Ascending aorta (tissue), 2 donors: ENCODE results near the gene ARL5A. TPM values are rescaled to one million over a fixed set of nuclear protein-coding genes. Genes with fewer than 3 reads are reported as not detected.

Experiments
- DNase-seq, 2 donors: peaks; one replicate each; pipeline ENCODE4 v3.0.0-alpha.2; 2019; ENCODE audit warnings: low spot score in 2 of 2
- H3K27ac ChIP-seq, 2 donors: fragments of 200-600 bp; sonication (generic); one replicate each; pipeline ENCODE4 v1.5.1; 2016 to 2017; ENCODE audit warnings: mild to moderate bottlenecking in 1 of 2
- H3K27me3 ChIP-seq: fragments of 200-600 bp; sonication (generic); one replicate; pipeline ENCODE4 v1.5.1; 2017
- H3K36me3 ChIP-seq, 2 donors: fragments of 200-600 bp; sonication (generic); one replicate each; pipeline ENCODE4 v1.5.1; 2016
- H3K4me1 ChIP-seq, 2 donors: fragments of 200-600 bp; sonication (generic); one replicate each; pipeline ENCODE4 v1.5.1; 2016 to 2017; ENCODE audit warnings: mild to moderate bottlenecking in 1 of 2
- H3K4me3 ChIP-seq, 2 donors: fragments of 200-600 bp; sonication (generic); one replicate each; pipeline ENCODE4 v1.5.1; 2016 to 2017; ENCODE audit warnings: mild to moderate bottlenecking in 1 of 2
- H3K9me3 ChIP-seq, 2 donors: fragments of 200-600 bp; sonication (generic); one replicate each; pipeline ENCODE4 v1.5.1; 2016
- intact Hi-C: fragments of 100-400 bp; cut with DNase I; formaldehyde crosslinking; loops from one replicate; pipeline ENCODE4 v1.15.1; 2023
- total RNA-seq: library from RNA; depleted of rRNA; stranded (reverse); fragments of >200 nt; gene quantifications from one replicate; pipeline ENCODE4 v1.1.0, GENCODE V29; 2016
- TF ChIP-seq, protein P1 (sequence below), 3 experiments: fragments of 200-600 bp in 2 of 3; fragments of 450-650 bp in 1 of 3; sonication (generic) in 2 of 3; IDR thresholded peaks; one replicate each; pipeline ENCODE4 v1.5.1; 2016 to 2019; ENCODE audit warnings: antibody characterized with exemption in 3 of 3, mild to moderate bottlenecking in 1 of 3, moderate library complexity in 1 of 3

ARL5A gene
- total RNA-seq, 1 donor from 2014 or later = 15.8 TPM

DNA sequence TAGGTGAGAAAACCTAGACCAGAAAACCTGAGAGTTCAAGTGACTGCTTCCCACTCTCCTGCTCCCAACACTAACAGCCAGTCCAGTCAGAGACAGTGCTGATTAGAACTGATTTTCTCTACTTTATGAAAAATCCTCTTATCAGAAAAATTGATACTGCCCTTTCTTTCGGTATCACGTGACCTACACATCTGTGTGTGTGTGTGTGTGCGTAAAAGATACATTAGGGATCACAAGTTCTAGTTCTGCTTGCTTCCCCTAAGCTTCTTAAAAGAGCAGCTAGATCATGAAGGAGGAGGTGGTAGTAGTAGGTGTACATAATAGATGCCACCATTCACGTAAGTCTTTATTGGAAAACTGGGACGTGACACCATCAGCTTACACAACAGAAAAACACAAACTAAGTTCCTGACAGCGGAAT, 1.5 kb downstream of the ARL5A start:
- Histone ChIP-seq H3K4me3 (peak overlapping the region; percentile 96), H3K9me3 (no peaks in the 10 kb centered on the region), H3K36me3 (no peaks in the 10 kb centered on the region), H3K27me3 (no peaks in the 10 kb centered on the region), H3K27ac (peak overlapping the region; percentile 89 to 96), H3K4me1 (peaks cover 0 to 13% of the 10 kb centered on the region in 2 donors)
- TF ChIP-seq, protein P1, sequence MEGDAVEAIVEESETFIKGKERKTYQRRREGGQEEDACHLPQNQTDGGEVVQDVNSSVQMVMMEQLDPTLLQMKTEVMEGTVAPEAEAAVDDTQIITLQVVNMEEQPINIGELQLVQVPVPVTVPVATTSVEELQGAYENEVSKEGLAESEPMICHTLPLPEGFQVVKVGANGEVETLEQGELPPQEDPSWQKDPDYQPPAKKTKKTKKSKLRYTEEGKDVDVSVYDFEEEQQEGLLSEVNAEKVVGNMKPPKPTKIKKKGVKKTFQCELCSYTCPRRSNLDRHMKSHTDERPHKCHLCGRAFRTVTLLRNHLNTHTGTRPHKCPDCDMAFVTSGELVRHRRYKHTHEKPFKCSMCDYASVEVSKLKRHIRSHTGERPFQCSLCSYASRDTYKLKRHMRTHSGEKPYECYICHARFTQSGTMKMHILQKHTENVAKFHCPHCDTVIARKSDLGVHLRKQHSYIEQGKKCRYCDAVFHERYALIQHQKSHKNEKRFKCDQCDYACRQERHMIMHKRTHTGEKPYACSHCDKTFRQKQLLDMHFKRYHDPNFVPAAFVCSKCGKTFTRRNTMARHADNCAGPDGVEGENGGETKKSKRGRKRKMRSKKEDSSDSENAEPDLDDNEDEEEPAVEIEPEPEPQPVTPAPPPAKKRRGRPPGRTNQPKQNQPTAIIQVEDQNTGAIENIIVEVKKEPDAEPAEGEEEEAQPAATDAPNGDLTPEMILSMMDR (IDR thresholded peaks at IDR 0.05) = no peak
- DNase-seq = no peak
- intact Hi-C loops = loop anchor here (5.0 to 10.0 kb wide), 2 partner anchors 176 to 348 kb away; partner anchors contain the start of gene STAM2

DNA sequence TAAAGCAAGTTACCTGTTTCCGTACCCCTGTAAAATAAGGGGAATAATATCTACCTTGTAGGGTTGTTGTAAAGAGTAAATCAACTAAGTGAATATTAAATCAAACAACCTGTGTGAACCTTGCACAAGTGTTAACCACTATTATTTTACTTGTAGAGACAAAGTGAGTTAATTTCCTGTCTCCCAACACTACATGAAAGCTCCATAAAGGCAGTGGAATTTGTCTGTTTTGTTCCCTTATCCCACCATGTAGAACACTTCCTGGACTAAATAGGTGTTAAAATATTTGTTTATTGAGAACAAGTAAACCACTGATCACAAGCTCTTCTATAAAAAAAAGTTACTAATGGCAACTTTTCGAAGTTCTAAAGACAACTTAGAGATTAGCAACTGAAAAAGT, 3.3 kb downstream of the ARL5A start:
- H3K4me1 ChIP-seq = peaks cover 0 to 13% of the 10 kb centered on the region in 2 donors
- intact Hi-C loops = loop anchor here (5.0 to 10.0 kb wide), 2 partner anchors 177 to 350 kb away; partner anchors contain the start of gene STAM2

DNA sequence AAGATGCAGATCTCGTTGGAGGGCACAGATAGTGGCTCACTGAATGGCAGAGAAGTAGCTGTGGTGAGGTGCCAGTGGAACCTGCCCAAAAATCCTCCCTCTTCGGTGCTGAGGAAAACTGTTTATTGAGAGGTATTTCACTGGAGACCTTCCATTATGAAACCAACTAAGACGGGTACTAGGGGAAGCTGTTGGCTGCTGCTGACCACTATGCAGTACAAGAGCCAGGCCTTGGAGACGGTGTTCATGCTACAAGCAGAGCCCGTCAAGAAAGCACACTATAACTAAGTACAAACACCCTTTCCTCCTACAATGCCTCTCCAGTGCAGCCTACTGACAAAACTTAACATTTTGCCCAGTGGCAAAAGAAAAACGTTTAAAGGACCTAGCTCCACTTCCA, 4.6 kb downstream of the ARL5A start:
- H3K36me3 ChIP-seq = no peaks in the 10 kb centered on the region
- TF ChIP-seq, protein P1 (IDR thresholded peaks at IDR 0.05) = no peak
- H3K27ac ChIP-seq = peak overlapping the region; percentile 55 to 57
- intact Hi-C loops = loop anchor here (10.0 kb wide), 1 partner anchor 351 kb away; the partner anchor contains the start of gene STAM2
- peaks cover 0 to 10% of the 10 kb centered on the region in 2 donors for H3K4me1 ChIP-seq
- no peaks in the 10 kb centered on the region for H3K9me3 ChIP-seq
- no peaks in the 10 kb centered on the region for H3K27me3 ChIP-seq
- peak overlapping the region in 1 of 2 donors; percentile 23 for H3K4me3 ChIP-seq
- no peak for DNase-seq

More for the DNA sequence above, 3.3 kb downstream of the ARL5A start:
- no peak for DNase-seq
- no peaks in the 10 kb centered on the region for H3K27me3 ChIP-seq
- peak overlapping the region; percentile 54 to 96 for H3K27ac ChIP-seq
- H3K36me3 ChIP-seq = no peaks in the 10 kb centered on the region
- H3K4me3 ChIP-seq = no peak overlapping the region
- no peaks in the 10 kb centered on the region for H3K9me3 ChIP-seq
- TF ChIP-seq, protein P1 (IDR thresholded peaks at IDR 0.05) = no peak

DNA sequence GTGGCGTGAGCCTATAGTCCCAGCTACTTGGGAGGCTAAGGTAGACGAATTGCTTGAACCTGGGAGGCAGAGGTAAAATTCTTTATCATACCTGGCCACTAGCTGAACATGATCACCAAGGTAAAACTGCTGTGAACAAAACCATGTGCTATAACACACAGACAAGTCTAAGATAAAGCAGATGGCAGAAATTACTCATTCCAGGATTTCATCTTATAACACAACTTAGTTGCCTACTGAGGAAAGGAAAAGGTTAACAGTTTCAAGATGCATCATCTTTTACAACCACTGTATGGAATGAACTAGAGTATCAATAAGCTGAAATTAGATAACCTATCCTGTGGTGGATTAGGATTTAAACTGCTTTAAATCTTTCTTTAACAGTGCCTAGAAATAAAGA, 8.3 kb downstream of the ARL5A start:
- peaks cover 0 to 3% of the 10 kb centered on the region in 2 donors for H3K36me3 ChIP-seq
- no peak overlapping the region for H3K27ac ChIP-seq
- no peaks in the 10 kb centered on the region for H3K9me3 ChIP-seq
- intact Hi-C loops = loop anchor here (10.0 kb wide), 1 partner anchor 355 kb away; the partner anchor contains the start of gene STAM2
- DNase-seq = no peak
- no peak overlapping the region for H3K4me3 ChIP-seq
- no peaks in the 10 kb centered on the region for H3K27me3 ChIP-seq
- TF ChIP-seq, protein P1 (IDR thresholded peaks at IDR 0.05) = no peak
- peaks cover 0 to 2% of the 10 kb centered on the region in 2 donors for H3K4me1 ChIP-seq

DNA sequence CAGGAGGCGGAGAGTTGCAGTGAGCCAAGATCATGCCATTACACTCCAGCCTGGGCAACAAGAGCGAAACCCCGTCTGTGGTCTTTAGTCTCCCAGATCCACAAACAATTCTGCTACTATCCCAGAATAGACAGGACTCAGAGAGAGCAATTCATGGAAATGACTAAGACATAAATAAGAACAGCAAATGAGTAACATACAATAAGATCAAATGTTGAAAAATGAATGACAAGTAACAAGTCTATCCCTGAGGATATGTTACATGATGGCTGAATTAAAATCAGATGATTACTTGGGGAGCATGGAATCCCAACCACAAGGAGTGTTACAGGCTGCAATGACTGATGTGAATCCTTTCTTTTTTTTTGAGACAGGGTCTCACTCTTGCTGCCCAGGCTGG, 10.3 kb downstream of the ARL5A start:
- DNase-seq = no peak
- no peak overlapping the region for H3K4me3 ChIP-seq
- TF ChIP-seq, protein P1 (IDR thresholded peaks at IDR 0.05) = no peak
- peaks cover 0 to 2% of the 10 kb centered on the region in 2 donors for H3K4me1 ChIP-seq
- H3K9me3 ChIP-seq = no peaks in the 10 kb centered on the region
- peaks cover 3 to 15% of the 10 kb centered on the region in 2 donors for H3K36me3 ChIP-seq
- intact Hi-C loops = no loop called here
- H3K27me3 ChIP-seq = no peaks in the 10 kb centered on the region
- H3K27ac ChIP-seq = no peak overlapping the region
